ENCODE results near the gene STX7.

- TF ChIP-seq, protein P1, sequence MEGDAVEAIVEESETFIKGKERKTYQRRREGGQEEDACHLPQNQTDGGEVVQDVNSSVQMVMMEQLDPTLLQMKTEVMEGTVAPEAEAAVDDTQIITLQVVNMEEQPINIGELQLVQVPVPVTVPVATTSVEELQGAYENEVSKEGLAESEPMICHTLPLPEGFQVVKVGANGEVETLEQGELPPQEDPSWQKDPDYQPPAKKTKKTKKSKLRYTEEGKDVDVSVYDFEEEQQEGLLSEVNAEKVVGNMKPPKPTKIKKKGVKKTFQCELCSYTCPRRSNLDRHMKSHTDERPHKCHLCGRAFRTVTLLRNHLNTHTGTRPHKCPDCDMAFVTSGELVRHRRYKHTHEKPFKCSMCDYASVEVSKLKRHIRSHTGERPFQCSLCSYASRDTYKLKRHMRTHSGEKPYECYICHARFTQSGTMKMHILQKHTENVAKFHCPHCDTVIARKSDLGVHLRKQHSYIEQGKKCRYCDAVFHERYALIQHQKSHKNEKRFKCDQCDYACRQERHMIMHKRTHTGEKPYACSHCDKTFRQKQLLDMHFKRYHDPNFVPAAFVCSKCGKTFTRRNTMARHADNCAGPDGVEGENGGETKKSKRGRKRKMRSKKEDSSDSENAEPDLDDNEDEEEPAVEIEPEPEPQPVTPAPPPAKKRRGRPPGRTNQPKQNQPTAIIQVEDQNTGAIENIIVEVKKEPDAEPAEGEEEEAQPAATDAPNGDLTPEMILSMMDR (IDR thresholded peaks at IDR 0.05 in 2 of 3, conservative IDR thresholded peaks at IDR 0.05 in 1 of 3; ENCODE audit: borderline replicate concordance in 1 of 3, insufficient read depth in 1 of 3, low read depth in 2 of 3, low read length in 2 of 3) = no peak
- no peak for TF ChIP-seq EZH2phosphoT487 (IDR thresholded peaks at IDR 0.05; ENCODE audit: borderline replicate concordance)
- no peak for TF ChIP-seq POLR2A (IDR thresholded peaks at IDR 0.05; ENCODE audit: borderline replicate concordance, extremely low read depth, insufficient read depth, insufficient read length)
- no peak for TF ChIP-seq RAD21 (IDR thresholded peaks at IDR 0.05; ENCODE audit: low read depth)
- TF ChIP-seq EZH2 (IDR thresholded peaks at IDR 0.05) = no peak
These were observed 111.2 kb downstream of the STX7 start for GRCh38 chr6:132401618-132402285.
